HG02885 (cell line): Measurements from ENCODE around the gene PNMA3.
"Not testable (repeated sequence)": the region's sequence is repeated elsewhere in the genome, so short reads cannot be mapped to it uniquely, and the experiment has no call there.

Experiments
- ATAC-seq: cut with Tn5 transposase; IDR thresholded peaks from one replicate; pipeline ENCODE4 v1.9.1; 2021; ENCODE audit warnings: mild to moderate bottlenecking; ENCODE audit not compliant: unreplicated experiment, poor library complexity

The PNMA3 gene

DNA sequence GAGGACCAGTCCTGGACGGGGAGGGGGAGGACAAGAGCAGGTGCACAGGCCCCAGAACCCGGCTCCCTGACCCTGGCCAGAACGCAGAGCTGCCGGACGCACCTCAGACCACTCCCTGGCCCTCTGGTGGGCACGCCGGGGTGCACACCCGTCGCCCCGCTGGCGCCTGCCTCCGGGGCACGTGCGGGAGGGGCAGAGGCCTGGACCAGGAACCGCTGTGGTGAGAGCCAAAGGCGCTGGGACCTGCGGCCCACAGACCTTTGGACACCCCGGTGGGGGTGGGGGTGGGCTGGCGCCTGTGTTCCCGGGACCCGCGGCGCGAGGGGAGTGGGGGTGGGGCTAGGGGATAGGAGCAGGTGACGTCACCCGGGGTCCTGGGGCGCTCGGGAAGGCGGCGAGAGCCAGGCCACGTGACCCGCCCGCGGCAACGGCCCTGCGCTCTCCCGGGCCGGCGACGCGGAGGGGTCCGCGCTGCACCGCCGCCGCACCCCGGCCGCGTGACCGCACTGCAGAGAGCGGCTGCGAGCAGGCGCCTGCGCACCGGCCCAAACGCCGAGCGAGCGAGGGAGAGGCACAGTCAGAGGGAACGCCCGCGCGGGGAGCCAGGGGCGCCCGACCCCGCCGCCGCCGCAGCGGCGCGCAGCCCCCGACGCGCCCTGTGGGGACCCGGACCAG lies 15.8 kb downstream of the PNMA3 start, which contains the start of gene PNMA6A:
Gene PNMA6A, plus strand, starts transcription at position 546 of the 675 bp plus-strand sequence. CDS start 609 bp downstream, outside the sequence.
- not testable (repeated sequence) for ATAC-seq

DNA sequence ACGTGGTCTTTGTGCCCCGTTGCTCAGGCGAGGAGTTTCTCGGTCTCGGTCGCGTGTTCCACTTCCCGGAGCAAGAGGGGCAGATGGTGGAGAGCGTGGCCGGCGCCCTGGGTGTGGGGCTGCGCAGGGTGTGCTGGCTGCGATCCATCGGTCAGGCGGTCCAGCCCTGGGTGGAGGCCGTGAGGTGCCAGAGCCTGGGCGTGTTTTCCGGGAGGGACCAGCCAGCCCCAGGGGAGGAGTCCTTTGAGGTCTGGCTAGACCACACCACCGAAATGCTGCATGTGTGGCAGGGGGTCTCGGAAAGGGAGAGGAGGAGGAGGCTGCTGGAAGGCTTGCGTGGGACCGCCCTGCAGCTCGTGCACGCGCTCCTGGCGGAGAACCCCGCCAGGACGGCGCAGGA lies 17.1 kb downstream of the PNMA3 start:
- not testable (repeated sequence) for ATAC-seq

DNA sequence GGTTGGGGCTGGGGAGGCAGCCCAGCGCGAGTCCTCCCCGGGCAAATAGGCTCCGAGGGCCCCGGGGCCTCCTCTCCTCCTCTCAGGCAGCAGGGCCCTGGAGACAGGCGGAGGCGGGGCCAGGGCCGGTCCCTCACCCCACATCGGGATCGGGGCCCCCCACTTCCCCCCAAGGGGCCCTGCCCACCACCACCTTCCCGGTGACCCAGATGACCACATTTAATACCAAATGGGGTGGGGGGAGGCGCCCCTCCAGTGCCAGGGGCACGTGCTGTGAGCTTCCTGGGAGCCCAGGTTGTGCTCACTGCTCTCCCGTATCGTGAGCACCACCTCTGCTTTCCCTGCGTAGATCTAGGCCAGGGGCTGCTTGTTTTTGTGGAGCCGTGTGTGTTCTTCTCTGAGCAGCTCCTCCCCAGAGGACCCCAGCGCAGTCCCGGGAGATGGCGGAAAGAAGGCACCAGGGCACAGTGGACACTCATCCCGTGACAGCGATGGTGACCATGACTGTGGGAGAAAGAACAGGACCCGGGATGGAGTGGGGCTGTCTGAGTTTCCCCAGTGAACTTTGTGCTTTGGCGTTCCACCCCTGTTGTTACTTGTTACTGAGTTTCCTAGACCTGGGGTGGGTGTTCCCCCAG lies 18.1 kb downstream of the PNMA3 start:
- no peak for ATAC-seq

DNA sequence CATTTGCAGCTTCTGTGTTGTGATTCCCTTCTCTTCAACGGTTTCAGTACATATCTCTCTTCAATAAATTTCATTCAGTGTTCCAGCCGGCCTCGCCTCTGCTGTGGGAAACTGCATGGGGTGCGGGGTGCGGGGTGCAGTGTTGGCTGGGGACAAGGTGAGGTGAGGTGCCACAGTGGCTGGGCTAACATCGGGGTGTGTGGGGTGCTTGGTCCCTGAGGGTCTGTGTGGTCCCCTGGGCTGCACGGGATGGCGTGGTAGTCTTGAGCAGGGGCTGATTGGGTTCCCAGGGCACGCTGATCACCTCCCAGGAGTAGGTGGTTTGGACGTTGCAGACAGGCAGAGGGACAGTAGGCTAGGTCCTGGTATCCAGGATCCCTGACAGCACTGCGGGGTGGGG lies 18.7 kb downstream of the PNMA3 start:
- ATAC-seq: no peak

DNA sequence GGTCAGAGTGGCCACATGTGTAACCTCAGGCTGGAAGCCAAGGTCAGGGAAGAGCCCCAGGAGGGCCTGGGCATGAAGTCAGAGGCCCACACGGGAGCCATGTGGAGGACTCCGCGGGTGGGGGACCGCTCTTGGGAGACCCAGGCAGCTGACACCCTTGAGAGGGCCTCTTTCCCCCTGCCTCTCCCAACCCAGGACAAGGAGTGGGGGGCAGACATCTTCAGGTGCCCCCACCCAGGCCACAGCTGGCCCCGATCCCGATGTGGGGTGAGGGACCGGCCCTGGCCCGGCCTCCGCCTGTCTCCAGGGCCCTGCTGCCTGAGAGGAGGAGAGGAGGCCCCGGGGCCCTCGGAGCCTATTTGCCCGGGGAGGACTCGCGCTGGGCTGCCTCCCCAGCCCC lies 19.1 kb downstream of the PNMA3 start:
- no peak for ATAC-seq

DNA sequence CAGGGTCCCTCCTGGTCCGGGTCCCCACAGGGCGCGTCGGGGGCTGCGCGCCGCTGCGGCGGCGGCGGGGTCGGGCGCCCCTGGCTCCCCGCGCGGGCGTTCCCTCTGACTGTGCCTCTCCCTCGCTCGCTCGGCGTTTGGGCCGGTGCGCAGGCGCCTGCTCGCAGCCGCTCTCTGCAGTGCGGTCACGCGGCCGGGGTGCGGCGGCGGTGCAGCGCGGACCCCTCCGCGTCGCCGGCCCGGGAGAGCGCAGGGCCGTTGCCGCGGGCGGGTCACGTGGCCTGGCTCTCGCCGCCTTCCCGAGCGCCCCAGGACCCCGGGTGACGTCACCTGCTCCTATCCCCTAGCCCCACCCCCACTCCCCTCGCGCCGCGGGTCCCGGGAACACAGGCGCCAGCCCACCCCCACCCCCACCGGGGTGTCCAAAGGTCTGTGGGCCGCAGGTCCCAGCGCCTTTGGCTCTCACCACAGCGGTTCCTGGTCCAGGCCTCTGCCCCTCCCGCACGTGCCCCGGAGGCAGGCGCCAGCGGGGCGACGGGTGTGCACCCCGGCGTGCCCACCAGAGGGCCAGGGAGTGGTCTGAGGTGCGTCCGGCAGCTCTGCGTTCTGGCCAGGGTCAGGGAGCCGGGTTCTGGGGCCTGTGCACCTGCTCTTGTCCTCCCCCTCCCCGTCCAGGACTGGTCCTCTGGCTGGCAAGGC lies 21.3 kb downstream of the PNMA3 start:
- ATAC-seq: peak; percentile 49

DNA sequence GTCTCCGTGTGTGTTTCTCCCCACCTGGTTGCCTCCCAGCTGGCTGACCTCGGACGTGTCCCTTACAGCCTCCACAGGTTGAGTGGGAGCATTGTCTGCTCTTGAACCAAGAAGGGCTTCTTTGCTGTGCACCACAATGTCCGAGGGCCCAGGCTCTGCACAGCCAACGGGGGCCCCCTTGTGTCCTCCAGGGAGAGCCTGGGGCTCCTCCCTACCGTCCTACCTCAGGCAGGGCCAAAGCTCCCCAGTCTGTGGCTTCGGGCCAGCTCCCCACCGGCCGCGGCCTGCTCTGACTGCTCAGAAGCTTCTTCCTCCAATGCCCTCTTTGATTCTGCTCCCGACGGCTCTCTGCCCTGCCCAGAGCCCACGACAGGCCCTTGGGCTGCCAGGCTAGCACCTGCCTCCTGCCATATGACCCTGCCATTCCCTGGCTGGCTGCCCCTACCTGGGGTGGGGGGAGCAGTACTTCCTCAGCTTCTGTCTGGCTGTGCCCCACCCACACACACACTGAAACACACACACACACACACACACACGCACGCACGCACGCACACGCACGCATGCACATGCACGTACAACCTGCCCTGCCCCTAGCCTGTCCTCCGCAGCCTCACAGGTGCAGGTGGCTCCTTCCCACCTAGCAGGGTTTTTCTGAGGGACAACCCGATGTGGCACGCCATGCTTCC lies 27.1 kb downstream of the PNMA3 start:
- not testable (repeated sequence) for ATAC-seq

DNA sequence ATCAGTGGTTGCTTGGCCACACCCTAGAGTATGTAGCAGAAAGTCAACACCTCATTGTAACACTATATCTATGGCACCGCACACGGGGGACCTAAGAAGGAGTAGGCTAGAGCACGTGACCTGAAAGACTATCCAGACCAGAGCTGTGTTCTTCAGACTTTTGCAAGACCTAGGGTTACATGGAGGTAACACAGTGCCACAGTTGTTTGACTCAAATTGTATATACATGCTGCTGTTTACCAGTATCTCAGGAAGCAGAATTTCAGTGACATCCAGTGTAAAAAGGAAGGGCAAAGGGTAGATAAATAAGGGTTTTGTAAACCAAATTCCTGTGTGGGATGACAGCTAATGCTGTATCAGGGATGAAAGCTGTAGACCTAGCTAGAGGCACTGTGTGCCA lies 46.1 kb downstream of the PNMA3 start:
- ATAC-seq: no peak

DNA sequence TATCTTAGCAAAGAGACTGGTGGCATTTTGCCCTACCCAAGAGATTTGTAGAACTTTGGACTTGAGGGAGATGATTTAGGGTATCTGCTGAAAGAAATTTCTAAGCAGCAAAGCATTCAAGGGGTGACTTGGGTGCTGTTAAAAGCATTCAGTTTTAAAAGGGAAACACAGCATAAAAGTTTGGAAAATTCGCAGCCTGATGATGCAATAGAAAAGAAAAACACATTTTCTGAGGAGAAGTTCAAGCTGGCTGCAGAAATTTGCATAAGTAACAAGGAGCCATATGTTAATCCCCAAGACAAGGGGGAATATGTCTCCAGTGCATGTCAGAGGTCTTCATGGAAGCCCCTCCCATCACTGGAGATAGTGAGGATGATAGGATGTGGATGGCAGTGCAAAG lies 48.7 kb downstream of the PNMA3 start:
- not testable (repeated sequence) for ATAC-seq

DNA sequence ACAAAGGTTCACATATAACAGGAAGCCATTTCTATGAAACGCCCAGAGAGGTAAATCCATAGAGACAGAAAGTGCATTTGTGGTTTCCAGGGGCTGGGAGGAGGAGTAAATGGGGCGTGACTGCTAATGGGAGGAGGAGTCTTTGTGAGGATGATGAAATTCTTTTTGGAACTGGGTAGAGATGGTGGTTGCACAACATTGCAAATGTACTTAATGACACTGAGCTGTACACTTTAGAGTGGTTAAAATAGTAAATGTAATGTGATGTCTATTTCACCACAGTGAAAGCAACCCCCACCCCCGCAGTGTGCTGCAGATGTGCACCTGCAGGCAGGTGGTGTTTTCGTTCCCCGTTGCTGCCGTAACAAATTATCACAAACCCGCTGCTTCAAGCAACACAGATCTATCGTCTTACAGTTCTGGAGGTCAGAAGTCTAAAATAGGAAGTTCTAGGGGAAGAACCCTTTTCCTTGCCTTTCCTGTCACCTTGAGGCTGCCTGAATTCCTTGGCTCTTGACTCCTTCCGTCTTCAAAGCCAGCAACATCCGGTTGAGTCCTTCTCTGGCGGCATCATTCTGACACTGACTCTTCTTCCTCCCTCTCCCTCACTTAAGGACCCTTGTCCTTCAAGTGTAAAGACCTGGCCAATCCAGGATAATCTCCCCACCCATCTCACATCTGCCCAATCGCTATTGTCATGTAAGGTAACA lies 50.0 kb downstream of the PNMA3 start:
- peak; percentile 69 for ATAC-seq
